B cell (primary cell): ENCODE measurements around the gene GNAI2.

Experiments
- CTCF ChIP-seq: fragments of 200-600 bp; IDR thresholded peaks from one replicate; pipeline ENCODE4 v1.8.0; 2022; ENCODE audit warnings: antibody characterized with exemption, mild to moderate bottlenecking
- EZH2 ChIP-seq: IDR thresholded peaks from 2 replicates; pipeline ENCODE4 v1.6.1; 2012; ENCODE audit warnings: borderline replicate concordance, low read depth, mild to moderate bottlenecking, moderate library complexity, low read length; ENCODE audit not compliant: insufficient read depth, poor library complexity, severe bottlenecking

- no peak for TF ChIP-seq EZH2
- no peak for TF ChIP-seq CTCF
Observed at GRCh38 chr3:50275996-50276761, 40.2 kb downstream of the GNAI2 start.
